Cardiac fibroblast (primary cell): ENCODE measurements around the gene TMEM150A.

ENCODE experiments used
- DNase-seq, 2 donors: peaks; one replicate each; pipeline versions ENCODE4 v3.0.0 to v3.0.0-alpha.2; 2010; ENCODE audit warnings: low read depth in 2 of 2
- H3K4me3 ChIP-seq, 2 donors: replicated peaks in 1 of 2; 1 replicate in 1 of 2; 2 replicates in 1 of 2; pipeline ENCODE4 v1.5.1; 2011; ENCODE audit warnings: low read depth in 2 of 2, low read length in 2 of 2, mild to moderate bottlenecking in 2 of 2, moderate library complexity in 1 of 2
- CTCF ChIP-seq: IDR thresholded peaks from one replicate; pipeline ENCODE4 v1.5.1; 2011; ENCODE audit warnings: low read depth, mild to moderate bottlenecking, low read length, inconsistent platforms

TMEM150A gene

GRCh38 chr2:85647823-85648526 lies 45.5 kb upstream of the TMEM150A start:
- no peak overlapping the region for H3K4me3 ChIP-seq
- no peak for TF ChIP-seq CTCF
- no peak for DNase-seq

- no peak for TF ChIP-seq CTCF
- no peak for DNase-seq
- H3K4me3 ChIP-seq: no peak overlapping the region
Observed at GRCh38 chr2:85646166-85646565, 43.7 kb upstream of the TMEM150A start.

- TF ChIP-seq CTCF: no peak
- no peak for DNase-seq
Observed at GRCh38 chr2:85644909-85645308, 42.4 kb upstream of the TMEM150A start.

GRCh38 chr2:85642725-85643124 lies 40.2 kb upstream of the TMEM150A start:
- no peak for DNase-seq

More at GRCh38 chr2:85644909-85645308, 42.4 kb upstream of the TMEM150A start:
- no peak overlapping the region for H3K4me3 ChIP-seq

GRCh38 chr2:85635636-85636035 lies 33.1 kb upstream of the TMEM150A start:
- H3K4me3 ChIP-seq: no peak overlapping the region
- no peak for TF ChIP-seq CTCF
- no peak for DNase-seq

More at GRCh38 chr2:85642725-85643124, 40.2 kb upstream of the TMEM150A start:
- H3K4me3 ChIP-seq: no peak overlapping the region
- no peak for TF ChIP-seq CTCF

- no peak for TF ChIP-seq CTCF
- DNase-seq: no peak
- no peak overlapping the region for H3K4me3 ChIP-seq
Observed at GRCh38 chr2:85635011-85635410, 32.5 kb upstream of the TMEM150A start.

GRCh38 chr2:85631316-85631715 lies 28.8 kb upstream of the TMEM150A start:
- TF ChIP-seq CTCF: no peak
- DNase-seq: no peak
- no peak overlapping the region for H3K4me3 ChIP-seq
